Panc1 (cell line): ENCODE data around the gene ZBTB9. TPM values are rescaled to one million over a fixed set of nuclear protein-coding genes. Genes with fewer than 3 reads are reported as not detected.
A peak's percentile ranks its signal among the peaks of the same experiment; 100 is the strongest.

Experiments used
- ATAC-seq: fragments of 200-7000 bp; cut with Tn5 transposase; 2 replicates; pipeline ENCODE4 v1.9.1; 2020; ENCODE audit warnings: mild to moderate bottlenecking, moderate library complexity
- BruUV-seq: library from RNA; stranded (reverse); fragments of 400-500 nt; replicated peaks from 2 replicates; lab custom pipeline; 2021; lab: Mats Ljungman, UMichigan
- CTCF ChIA-PET: fragments of 300-600 bp; sonication (Branson Sonifier 250); formaldehyde crosslinking; loops from one replicate; lab custom pipeline; 2022; ENCODE audit warnings: antibody characterized with exemption; lab: Charles Lee
- POLR2A ChIA-PET: fragments of 300-600 bp; sonication (Branson Sonifier 250); formaldehyde crosslinking; loops from one replicate; lab custom pipeline; 2022; ENCODE audit warnings: antibody characterized with exemption; lab: Charles Lee
- DNase-seq: peaks from one replicate; pipeline ENCODE4 v3.0.0-alpha.2; 2010; ENCODE audit warnings: low read depth, low spot score
- H3K27ac ChIP-seq: 2 replicates; pipeline ENCODE4 v1.5.1; 2011; ENCODE audit warnings: mild to moderate bottlenecking, low read length, inconsistent platforms
- H3K27me3 ChIP-seq: fragments of 200-500 bp; sonication (Bioruptor generic); 2 replicates; pipeline ENCODE4 v1.6.0; 2014; ENCODE audit warnings: low read length, inconsistent platforms; ENCODE audit not compliant: control insufficient read depth, insufficient read depth
- H3K36me3 ChIP-seq: fragments of 200-500 bp; sonication (Bioruptor generic); 2 replicates; pipeline ENCODE4 v1.5.1; 2014; ENCODE audit warnings: inconsistent platforms, mild to moderate bottlenecking, low read length, moderate library complexity; ENCODE audit not compliant: control insufficient read depth, insufficient read depth
- H3K4me1 ChIP-seq: 2 replicates; pipeline ENCODE4 v1.5.1; 2011; ENCODE audit warnings: inconsistent platforms, mild to moderate bottlenecking, low read length, moderate library complexity; ENCODE audit not compliant: control insufficient read depth, insufficient read depth
- H3K4me3 ChIP-seq, 2 experiments: 2 replicates each; pipeline ENCODE4 v1.5.1; 2011 to 2012; ENCODE audit warnings: low read depth in 2 of 2, low read length in 2 of 2, mild to moderate bottlenecking in 2 of 2, inconsistent platforms in 1 of 2, moderate library complexity in 1 of 2
- H3K9me3 ChIP-seq: fragments of 200-500 bp; sonication (Bioruptor generic); 2 replicates; pipeline ENCODE4 v1.5.1; 2014; ENCODE audit warnings: low read depth, mild to moderate bottlenecking, inconsistent platforms, low read length, moderate library complexity; ENCODE audit not compliant: control insufficient read depth, insufficient read depth
- CTCF ChIP-seq: fragments of 450-650 bp; IDR thresholded peaks from 2 replicates; pipeline ENCODE4 v1.5.1; 2017; ENCODE audit warnings: mild to moderate bottlenecking
- POLR2AphosphoS5 ChIP-seq: IDR thresholded peaks from 2 replicates; pipeline ENCODE4 v1.6.1; 2012; ENCODE audit warnings: mild to moderate bottlenecking, low read depth, low read length, moderate library complexity
- REST ChIP-seq, 2 experiments: IDR thresholded peaks; 2 replicates each; pipeline ENCODE4 v1.6.1; 2011 to 2012; ENCODE audit warnings: low read depth in 2 of 2, control low read depth in 1 of 2, low read length in 1 of 2, mild to moderate bottlenecking in 1 of 2, moderate library complexity in 1 of 2; ENCODE audit not compliant: insufficient read depth in 1 of 2
- SIN3A ChIP-seq: IDR thresholded peaks from 2 replicates; pipeline ENCODE4 v1.6.1; 2012; ENCODE audit warnings: low read depth, mild to moderate bottlenecking, low read length, moderate library complexity, borderline replicate concordance; ENCODE audit not compliant: insufficient read depth
- TCF7L2 ChIP-seq: IDR thresholded peaks from 2 replicates; pipeline ENCODE4 v1.6.1; 2011; ENCODE audit warnings: mild to moderate bottlenecking, low read depth, low read length, inconsistent platforms
- in situ Hi-C: cut with HindIII; loops from 2 replicates; pipeline ENCODE4 v1.10.0; 2016; ENCODE audit warnings: low sequenced_read_pairs, low pct_unique_long_range_greater_than_20kb
- intact Hi-C: fragments of 100-400 bp; cut with micrococcal nuclease; formaldehyde crosslinking; loops from one replicate; pipeline ENCODE4 v1.10.0; 2022; ENCODE audit not compliant: unreplicated experiment
- total RNA-seq: library from RNA; stranded (reverse); gene quantifications from one replicate; pipeline ENCODE4 v1.2.1, GENCODE V29; 2021; ENCODE audit not compliant: unreplicated experiment

ZBTB9 gene
- total RNA-seq, 1 experiment from 2014 or later = 17.6 TPM

GRCh38 chr6:33430991-33431879 lies 23.1 kb upstream of the ZBTB9 start:
- ChIA-PET POLR2A (interaction anchor here (0.6 kb wide), 1 partner anchor 117 kb away, joined by 4 read pairs; no protein-coding TSS in a partner anchor), CTCF (interaction anchor here (0.7 kb wide), 1 partner anchor 8 kb away, joined by 3 read pairs; no protein-coding TSS in a partner anchor)
- intact Hi-C loops = no loop called here
- in situ Hi-C loops = no loop called here
- no peak for TF ChIP-seq SIN3A
- TF ChIP-seq CTCF = no peak
- no peak for TF ChIP-seq TCF7L2
- no peak for TF ChIP-seq POLR2AphosphoS5
- no peak for TF ChIP-seq REST (IDR thresholded peaks at IDR 0.05; ENCODE audit: insufficient read depth in 1 of 2, low read depth in 2 of 2, low read length in 1 of 2)
- Histone ChIP-seq H3K9me3 (no peaks in the 10 kb centered on the region), H3K4me1 (peaks cover 33% of the 10 kb centered on the region), H3K4me3 (no peak overlapping the region; a peak in 1 of 4 replicates), H3K27ac (no peak overlapping the region), H3K27me3 (no peaks in the 10 kb centered on the region), H3K36me3 (peaks cover 5% of the 10 kb centered on the region; the same call in 1 of the 2 replicates)
- ATAC-seq = peak; percentile 54
- no TSS peak for BruUV-seq
- no peak for DNase-seq

- no TSS peak for BruUV-seq
- ChIA-PET POLR2A (no interaction called here), CTCF (no interaction called here)
- ATAC-seq (no peak), DNase-seq (no peak)
- no peaks in the 10 kb centered on the region for H3K27me3 ChIP-seq
- peaks cover 32% of the 10 kb centered on the region for H3K4me1 ChIP-seq
- H3K9me3 ChIP-seq = no peaks in the 10 kb centered on the region
- H3K4me3 ChIP-seq = no peak overlapping the region
- no peak for TF ChIP-seq TCF7L2
- no peak for TF ChIP-seq REST (IDR thresholded peaks at IDR 0.05; ENCODE audit: insufficient read depth in 1 of 2, low read depth in 2 of 2, low read length in 1 of 2)
- no peak for TF ChIP-seq SIN3A
- TF ChIP-seq POLR2AphosphoS5 = no peak
- no peak for TF ChIP-seq CTCF
- intact Hi-C loops = no loop called here
- in situ Hi-C loops = no loop called here
- H3K36me3 ChIP-seq = peaks cover 5% of the 10 kb centered on the region; the same call in 1 of the 2 replicates
- H3K27ac ChIP-seq = no peak overlapping the region
Observed at GRCh38 chr6:33431880-33432541, 22.4 kb upstream of the ZBTB9 start.
